ENCODE results near the gene GP1BB.

GP1BB gene

GRCh38 chr22:19739911-19740449, 16.6 kb downstream of the GP1BB start:
- no peaks in the 10 kb centered on the region for H3K79me2 ChIP-seq (ENCODE audit: low read length)
- H3K27ac ChIP-seq (ENCODE audit: low read length), result no peak overlapping the region
- H3K4me1 ChIP-seq (ENCODE audit: low read length), result no peaks in the 10 kb centered on the region
- H4K20me1 ChIP-seq (ENCODE audit: insufficient read depth, low read length), result no peaks in the 10 kb centered on the region
- H3K4me2 ChIP-seq (ENCODE audit: low read depth, low read length), result no peak overlapping the region
- no peak overlapping the region for H3K9ac ChIP-seq (ENCODE audit: low read length)
- H2AFZ ChIP-seq (ENCODE audit: low read length), result no peak overlapping the region
- H3K27me3 ChIP-seq (replicated peaks; ENCODE audit: insufficient read depth, low read length), result peaks cover 75% of the 10 kb centered on the region
- H3F3A ChIP-seq (ENCODE audit: insufficient read depth, low read length), result no peaks in the 10 kb centered on the region
- H3K36me3 ChIP-seq (replicated peaks; ENCODE audit: insufficient read depth, low read length), result no peaks in the 10 kb centered on the region
- no peak overlapping the region for H3K4me3 ChIP-seq (ENCODE audit: low read length)
- H3K9me2 ChIP-seq (replicated peaks; ENCODE audit: insufficient read depth, low read length), result no peaks in the 10 kb centered on the region
- no peak for DNase-seq
- TF ChIP-seq EZH2phosphoT487 (IDR thresholded peaks at IDR 0.05; ENCODE audit: low read length) (no peak), EZH2 (optimal IDR thresholded peaks at IDR 0.05; ENCODE audit: low read depth, low read length) (no peak)
- TF ChIP-seq, protein P1, sequence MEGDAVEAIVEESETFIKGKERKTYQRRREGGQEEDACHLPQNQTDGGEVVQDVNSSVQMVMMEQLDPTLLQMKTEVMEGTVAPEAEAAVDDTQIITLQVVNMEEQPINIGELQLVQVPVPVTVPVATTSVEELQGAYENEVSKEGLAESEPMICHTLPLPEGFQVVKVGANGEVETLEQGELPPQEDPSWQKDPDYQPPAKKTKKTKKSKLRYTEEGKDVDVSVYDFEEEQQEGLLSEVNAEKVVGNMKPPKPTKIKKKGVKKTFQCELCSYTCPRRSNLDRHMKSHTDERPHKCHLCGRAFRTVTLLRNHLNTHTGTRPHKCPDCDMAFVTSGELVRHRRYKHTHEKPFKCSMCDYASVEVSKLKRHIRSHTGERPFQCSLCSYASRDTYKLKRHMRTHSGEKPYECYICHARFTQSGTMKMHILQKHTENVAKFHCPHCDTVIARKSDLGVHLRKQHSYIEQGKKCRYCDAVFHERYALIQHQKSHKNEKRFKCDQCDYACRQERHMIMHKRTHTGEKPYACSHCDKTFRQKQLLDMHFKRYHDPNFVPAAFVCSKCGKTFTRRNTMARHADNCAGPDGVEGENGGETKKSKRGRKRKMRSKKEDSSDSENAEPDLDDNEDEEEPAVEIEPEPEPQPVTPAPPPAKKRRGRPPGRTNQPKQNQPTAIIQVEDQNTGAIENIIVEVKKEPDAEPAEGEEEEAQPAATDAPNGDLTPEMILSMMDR (IDR thresholded peaks at IDR 0.05; ENCODE audit: low read length), result no peak
- H3K9me3 ChIP-seq (replicated peaks; ENCODE audit: insufficient read depth, low read length), result no peaks in the 10 kb centered on the region

GRCh38 chr22:19740586-19740985, 17.2 kb downstream of the GP1BB start:
- Histone ChIP-seq H2AFZ (ENCODE audit: low read length) (no peak overlapping the region), H3K27me3 (replicated peaks; ENCODE audit: insufficient read depth, low read length) (peaks cover 73% of the 10 kb centered on the region), H3K36me3 (replicated peaks; ENCODE audit: insufficient read depth, low read length) (no peaks in the 10 kb centered on the region), H4K20me1 (ENCODE audit: insufficient read depth, low read length) (no peaks in the 10 kb centered on the region), H3K4me1 (ENCODE audit: low read length) (no peaks in the 10 kb centered on the region), H3K9ac (ENCODE audit: low read length) (no peak overlapping the region), H3K27ac (ENCODE audit: low read length) (no peak overlapping the region), H3K79me2 (ENCODE audit: low read length) (no peaks in the 10 kb centered on the region), H3K4me3 (ENCODE audit: low read length) (no peak overlapping the region), H3K9me3 (replicated peaks; ENCODE audit: insufficient read depth, low read length) (no peaks in the 10 kb centered on the region), H3F3A (ENCODE audit: insufficient read depth, low read length) (no peaks in the 10 kb centered on the region), H3K9me2 (replicated peaks; ENCODE audit: insufficient read depth, low read length) (no peaks in the 10 kb centered on the region), H3K4me2 (ENCODE audit: low read depth, low read length) (no peak overlapping the region)
- TF ChIP-seq, protein P1 (IDR thresholded peaks at IDR 0.05; ENCODE audit: low read length), result no peak
- TF ChIP-seq EZH2 (optimal IDR thresholded peaks at IDR 0.05; ENCODE audit: low read depth, low read length), result no peak
- no peak for TF ChIP-seq EZH2phosphoT487 (IDR thresholded peaks at IDR 0.05; ENCODE audit: low read length)
- no peak for DNase-seq

- Histone ChIP-seq H3K4me1 (ENCODE audit: low read length) (no peaks in the 10 kb centered on the region), H3K27me3 (replicated peaks; ENCODE audit: insufficient read depth, low read length) (peaks cover 73% of the 10 kb centered on the region), H2AFZ (ENCODE audit: low read length) (no peak overlapping the region), H3K27ac (ENCODE audit: low read length) (no peak overlapping the region), H3K9me3 (replicated peaks; ENCODE audit: insufficient read depth, low read length) (no peaks in the 10 kb centered on the region), H3F3A (ENCODE audit: insufficient read depth, low read length) (no peaks in the 10 kb centered on the region), H3K9me2 (replicated peaks; ENCODE audit: insufficient read depth, low read length) (no peaks in the 10 kb centered on the region), H3K79me2 (ENCODE audit: low read length) (no peaks in the 10 kb centered on the region), H3K36me3 (replicated peaks; ENCODE audit: insufficient read depth, low read length) (no peaks in the 10 kb centered on the region), H3K4me2 (ENCODE audit: low read depth, low read length) (no peak overlapping the region), H4K20me1 (ENCODE audit: insufficient read depth, low read length) (no peaks in the 10 kb centered on the region), H3K4me3 (ENCODE audit: low read length) (no peak overlapping the region), H3K9ac (ENCODE audit: low read length) (no peak overlapping the region)
- DNase-seq, result no peak
- TF ChIP-seq, protein P1 (IDR thresholded peaks at IDR 0.05; ENCODE audit: low read length), result no peak
- TF ChIP-seq EZH2phosphoT487 (IDR thresholded peaks at IDR 0.05; ENCODE audit: low read length) (no peak), EZH2 (optimal IDR thresholded peaks at IDR 0.05; ENCODE audit: low read depth, low read length) (no peak)
Observed at GRCh38 chr22:19741053-19741452, 17.7 kb downstream of the GP1BB start.
